ENCODE results near the gene FCER1A.
"Not testable (repeated sequence)": the region's sequence is repeated elsewhere in the genome, so short reads cannot be mapped to it uniquely, and the experiment has no call there.

The FCER1A gene

GRCh38 chr1:159349374-159349773, 47.2 kb downstream of the FCER1A start:
- in situ Hi-C loops (cut with MboI; ENCODE audit: low sequenced_read_pairs) = not testable (repeated sequence)

DNA sequence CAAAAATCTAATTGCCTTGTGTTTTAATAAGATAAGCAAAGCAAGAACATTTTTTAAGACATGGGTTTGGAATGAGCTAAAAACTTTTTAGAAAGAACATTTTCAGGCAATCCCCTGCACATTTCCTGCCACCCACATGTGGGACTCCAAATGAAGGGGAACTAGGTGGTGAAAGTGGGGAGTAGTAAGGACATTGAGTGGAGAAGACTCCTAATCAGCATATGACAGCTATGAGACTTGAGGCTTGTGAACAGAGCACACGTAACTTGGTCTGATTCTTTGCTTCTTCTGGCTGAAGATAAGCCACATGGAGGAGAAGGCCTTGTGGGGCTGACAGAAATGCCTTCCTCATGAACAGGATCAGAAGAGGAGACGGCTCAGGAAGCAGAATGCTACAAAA, 50.3 kb downstream of the FCER1A start:
- in situ Hi-C loops (cut with MboI; ENCODE audit: low sequenced_read_pairs) = no loop called here
